Measurements from ENCODE around the gene DDX20.
A peak's percentile ranks its signal among the peaks of the same experiment; 100 is the strongest.

The DDX20 gene

DNA sequence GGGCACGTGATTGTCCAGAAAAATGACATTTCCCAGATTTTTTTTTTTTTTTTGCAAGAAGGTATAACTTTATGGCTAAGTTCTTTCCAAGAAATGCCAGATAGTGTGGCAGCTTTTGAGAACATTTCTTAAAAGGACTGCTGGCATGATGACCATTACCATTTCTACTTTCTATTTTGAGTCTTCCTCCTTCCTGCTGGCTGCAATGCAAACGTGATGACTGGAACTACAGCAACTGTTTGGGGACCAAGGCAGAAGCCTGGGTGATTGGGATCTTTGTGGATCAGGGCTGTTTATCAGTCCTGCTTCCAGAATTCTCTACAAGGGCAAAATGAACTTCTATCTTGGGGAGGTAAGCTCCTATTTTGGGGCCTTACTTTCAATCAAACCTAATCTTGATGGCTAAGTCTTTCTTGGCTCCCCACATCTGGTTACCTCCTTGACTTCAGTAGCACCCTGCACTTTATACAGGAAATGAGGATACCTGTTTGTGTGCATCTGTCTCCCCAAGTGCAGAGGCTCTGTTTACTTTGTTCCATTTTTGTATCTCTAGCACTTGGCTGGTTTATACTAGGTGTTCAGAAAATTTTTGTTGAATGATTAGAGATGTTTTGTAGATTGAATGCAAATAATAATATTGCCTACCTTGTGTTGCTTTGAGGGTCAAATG is 3.7 kb upstream of the DDX20 start:
- no peak for DNase-seq

DNA sequence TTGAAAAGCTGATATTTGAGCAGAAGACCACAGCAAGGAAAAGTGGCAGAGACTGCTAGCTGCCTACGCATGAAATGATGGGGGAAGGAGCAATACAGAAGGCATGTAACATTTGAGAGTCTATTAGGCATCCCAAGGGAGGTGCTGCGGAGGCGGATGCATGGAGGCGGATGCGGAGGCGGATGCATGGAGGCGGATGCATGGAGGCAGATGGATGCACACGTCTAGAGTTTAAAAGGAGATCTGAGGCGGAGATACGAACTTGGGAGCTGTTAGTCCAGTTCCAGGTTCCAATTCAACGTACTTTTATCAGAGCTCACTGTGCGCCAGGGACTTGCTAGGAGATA is 744 bp upstream of the DDX20 start:
- DNase-seq, result peak; percentile 20

- no peak for DNase-seq
Observed at GRCh38 chr1:111756124-111756513, 418 bp downstream of the DDX20 start.

DNA sequence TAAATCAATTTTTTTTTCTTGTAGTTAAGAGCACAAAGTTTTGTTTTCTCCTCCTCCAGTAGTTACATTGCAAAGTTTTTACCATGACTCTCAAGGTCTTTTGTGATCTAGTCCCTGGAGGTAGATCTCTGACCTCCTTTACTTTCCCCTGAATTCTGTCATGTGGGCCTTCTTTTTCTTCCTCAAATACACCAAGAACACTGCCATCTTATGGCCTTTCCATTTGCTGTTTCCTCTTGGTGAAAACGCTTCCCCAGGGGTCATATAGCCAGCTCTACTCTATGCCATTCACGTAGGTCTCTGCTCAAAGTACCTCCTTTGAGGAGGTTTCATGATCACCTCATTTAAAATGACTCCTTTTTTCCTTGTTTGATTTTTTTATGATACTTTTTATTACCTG is 2.7 kb downstream of the DDX20 start:
- no peak for DNase-seq

DNA sequence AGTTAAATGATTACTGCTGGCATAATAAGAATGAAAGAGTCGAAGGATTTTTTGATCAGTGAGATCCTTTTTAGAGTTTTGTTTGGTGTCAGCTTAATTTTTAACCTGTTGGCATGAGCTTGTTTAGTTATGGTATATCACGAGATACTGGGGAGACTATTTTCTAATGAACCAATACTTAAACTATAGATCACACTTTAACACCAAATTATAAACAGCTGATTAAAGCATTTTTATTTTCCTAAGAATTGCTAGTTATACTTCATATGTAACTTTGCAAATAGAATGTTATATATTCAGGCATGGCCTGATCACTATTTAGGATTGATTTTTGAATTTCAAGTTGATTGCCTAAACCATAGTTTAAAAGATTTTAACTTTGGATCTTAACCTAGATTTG is 6.0 kb downstream of the DDX20 start:
- DNase-seq, result no peak

- DNase-seq, result no peak
Observed at GRCh38 chr1:111762332-111762731, 6.6 kb downstream of the DDX20 start.

DNA sequence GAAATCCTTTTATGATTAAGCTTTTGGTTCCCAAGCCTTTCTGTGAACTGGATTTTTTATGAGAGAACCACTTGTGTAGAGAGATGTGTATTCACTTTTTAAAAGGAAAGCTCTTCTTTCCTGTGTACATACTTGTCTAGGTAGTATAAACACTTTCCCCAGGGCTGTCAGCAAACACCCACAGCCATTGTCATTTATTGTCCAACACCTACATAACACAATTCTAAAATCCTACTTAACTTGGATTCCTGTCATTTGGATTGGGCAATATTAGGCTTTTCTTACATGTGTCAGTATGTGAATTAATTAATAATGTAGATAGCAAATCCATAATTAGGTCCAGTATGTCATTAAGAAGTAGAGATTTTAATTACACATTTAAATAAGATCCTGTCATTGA is 12.3 kb downstream of the DDX20 start:
- DNase-seq, result no peak

- no peak for DNase-seq
Observed at GRCh38 chr1:111768625-111769024, 12.9 kb downstream of the DDX20 start.

GRCh38 chr1:111769517-111770146 is 13.9 kb downstream of the DDX20 start:
- DNase-seq, result peak; percentile 41

DNA sequence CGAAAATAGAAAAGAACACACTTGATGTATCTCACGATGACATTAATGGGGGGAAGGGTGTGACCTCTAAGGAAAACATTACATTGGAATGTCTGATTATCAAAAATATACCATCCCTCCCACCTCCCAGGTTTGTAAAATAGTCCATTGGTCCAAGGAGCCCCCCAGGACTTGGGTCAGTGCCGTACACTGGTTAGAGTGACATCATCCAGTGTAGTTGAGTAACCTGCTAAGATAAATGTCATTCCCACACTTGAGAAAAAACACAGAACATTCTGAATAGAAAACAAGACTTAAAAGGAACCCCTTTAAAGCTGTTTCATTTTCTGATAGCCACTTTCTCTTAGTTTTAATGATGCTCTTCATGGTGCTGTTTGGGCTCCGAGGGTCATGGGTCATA is 15.2 kb downstream of the DDX20 start:
- DNase-seq, result no peak

DNA sequence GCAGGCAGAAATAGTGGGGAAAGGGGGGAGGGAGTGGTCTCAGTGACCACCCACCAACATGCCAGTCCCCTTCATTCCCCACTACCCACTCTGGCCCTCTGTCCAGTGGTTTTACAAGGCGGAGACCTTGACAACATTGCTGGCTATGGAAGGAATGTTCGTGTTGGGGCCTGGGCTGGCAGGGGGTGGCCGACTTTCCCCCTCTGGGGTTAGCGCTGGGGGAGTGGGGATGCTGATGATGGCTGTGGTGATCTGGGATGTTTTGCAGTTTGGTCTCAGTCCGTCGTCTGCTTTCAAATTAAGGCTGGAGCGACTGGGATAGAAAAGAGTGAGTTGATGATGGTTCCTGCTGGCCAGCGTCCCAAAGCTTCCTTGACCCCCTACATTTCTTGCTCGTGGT is 20.3 kb downstream of the DDX20 start:
- DNase-seq, result no peak

DNA sequence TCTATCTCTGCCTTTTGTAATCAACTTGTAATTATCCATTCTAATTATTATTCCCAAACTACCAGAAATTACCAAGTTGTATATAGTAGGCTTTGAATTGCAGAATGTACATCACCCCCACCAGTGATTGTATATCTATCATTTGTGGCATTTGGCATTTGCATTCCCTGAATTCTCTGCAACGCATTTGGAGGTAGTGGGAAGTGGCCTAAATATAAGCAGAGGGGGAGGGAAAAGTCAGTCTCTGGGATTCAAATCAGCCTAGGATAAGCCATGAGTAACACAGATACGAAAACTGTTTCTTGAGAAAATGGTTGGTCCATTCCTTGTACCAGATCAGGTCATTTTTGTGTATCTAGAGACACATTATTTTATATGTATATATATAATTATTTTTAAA is 20.7 kb downstream of the DDX20 start:
- no peak for DNase-seq

GRCh38 chr1:111776861-111777260 is 21.2 kb downstream of the DDX20 start:
- DNase-seq, result no peak

DNA sequence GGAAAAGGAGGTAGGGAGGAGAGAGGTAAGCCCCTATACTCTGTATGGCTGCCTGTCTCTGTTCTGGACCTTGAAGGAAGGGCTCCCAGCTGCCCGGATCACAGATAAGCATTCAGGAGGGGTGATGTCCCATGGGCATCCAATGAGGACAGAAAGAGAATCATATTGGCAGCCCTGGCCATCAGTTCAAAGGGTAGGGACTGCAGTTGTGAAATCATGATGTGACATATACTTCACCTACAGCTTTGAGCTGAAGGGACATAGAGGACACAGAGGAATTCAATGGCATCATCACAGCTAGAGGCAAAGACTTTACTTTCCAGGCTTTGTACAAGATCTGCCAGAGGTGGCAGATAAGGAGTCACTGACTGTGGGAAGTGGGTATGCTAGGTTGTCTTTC is 21.6 kb downstream of the DDX20 start:
- no peak for DNase-seq

GRCh38 chr1:111778066-111778465 is 22.4 kb downstream of the DDX20 start:
- no peak for DNase-seq

DNA sequence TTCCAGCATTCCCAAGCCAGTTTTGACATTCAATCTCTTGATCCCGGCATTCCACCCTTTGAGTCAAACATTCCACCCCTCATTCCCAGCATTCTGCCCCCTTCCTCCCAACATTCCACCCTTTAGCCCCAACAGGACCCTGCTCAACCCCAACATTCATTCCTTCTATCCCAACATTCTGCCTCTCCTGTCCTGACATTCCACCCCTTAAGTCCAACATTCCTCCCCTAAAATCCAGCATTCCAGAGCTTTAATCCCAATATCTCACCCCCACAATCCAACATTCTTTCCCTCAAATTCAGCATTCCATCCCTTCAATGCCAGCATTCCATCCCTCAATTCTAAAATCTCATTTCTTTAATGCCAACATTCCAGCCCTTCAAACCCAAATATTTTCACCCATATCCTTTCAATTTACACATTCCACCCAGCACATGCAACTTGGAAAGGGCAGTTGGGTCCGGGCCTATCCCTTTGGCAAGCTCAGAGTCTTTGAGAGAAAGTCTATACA is 22.9 kb downstream of the DDX20 start:
- DNase-seq, result no peak

DNA sequence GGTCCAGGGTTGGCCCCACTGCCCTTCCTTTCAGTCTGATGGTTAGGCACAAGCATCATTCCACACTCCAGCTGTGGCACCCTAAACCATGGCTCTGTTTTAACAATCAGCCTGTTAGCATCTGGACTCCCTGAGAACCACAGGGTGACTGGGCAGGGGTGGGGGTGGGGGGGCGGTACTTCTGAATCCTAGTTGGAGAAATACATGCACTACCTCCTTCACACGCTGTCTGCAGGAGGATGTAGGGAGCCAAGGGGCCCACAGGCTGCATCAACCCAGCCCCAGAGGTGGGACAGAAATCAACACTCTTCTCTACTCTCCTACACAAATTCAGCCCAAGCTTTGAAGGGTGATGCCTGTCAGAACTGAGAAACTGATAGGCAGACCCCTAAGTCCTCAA is 23.8 kb downstream of the DDX20 start:
- DNase-seq, result no peak

- DNase-seq, result no peak
Observed at GRCh38 chr1:111784273-111784901, 28.7 kb downstream of the DDX20 start.

- no peak for DNase-seq
Observed at GRCh38 chr1:111786669-111787207, 31.0 kb downstream of the DDX20 start.

DNA sequence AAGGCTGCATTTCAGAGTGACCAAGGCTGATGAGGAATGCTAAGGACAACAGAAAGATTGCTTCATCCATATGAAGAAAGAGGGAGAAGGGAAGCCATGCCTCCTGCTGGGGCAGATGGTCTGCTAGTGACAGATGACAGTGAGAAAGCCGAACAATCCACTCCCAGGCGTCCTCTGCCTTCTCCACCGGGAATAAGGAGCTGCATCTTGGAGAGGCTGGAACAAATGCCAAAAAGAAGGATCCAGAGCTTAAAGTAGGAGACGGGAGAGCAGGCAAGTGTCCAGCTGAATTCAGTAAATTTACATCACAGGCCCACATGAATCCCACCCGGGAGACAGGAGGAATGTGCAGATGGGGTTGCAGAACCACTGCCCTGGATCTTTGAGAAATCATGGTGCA is 33.4 kb downstream of the DDX20 start:
- no peak for DNase-seq

GRCh38 chr1:111789666-111790316 is 34.1 kb downstream of the DDX20 start:
- DNase-seq, result no peak

- DNase-seq, result no peak
Observed at GRCh38 chr1:111791776-111792175, 36.1 kb downstream of the DDX20 start.

- DNase-seq, result no peak
Observed at GRCh38 chr1:111792249-111792648, 36.5 kb downstream of the DDX20 start.

- DNase-seq, result no peak
Observed at GRCh38 chr1:111793923-111794322, 38.2 kb downstream of the DDX20 start.
